ENCODE data around the gene ARHGAP12.
"Not testable (repeated sequence)": the region's sequence is repeated elsewhere in the genome, so short reads cannot be mapped to it uniquely, and the experiment has no call there.

Gene ARHGAP12

GRCh38 chr10:31897506-31897905, 31.1 kb downstream of the ARHGAP12 start:
- Histone ChIP-seq H3K4me1 (ENCODE audit: control insufficient read depth, low read length) (peaks cover 10% of the 10 kb centered on the region), H3K9me3 (ENCODE audit: control insufficient read depth, insufficient read depth, low read length) (no peaks in the 10 kb centered on the region), H3K27me3 (ENCODE audit: control insufficient read depth, low read length) (no peaks in the 10 kb centered on the region), H4K20me1 (ENCODE audit: control insufficient read depth, insufficient read depth, low read depth, low read length) (no peaks in the 10 kb centered on the region), H3K4me2 (ENCODE audit: low read length) (no peak overlapping the region), H3K79me2 (ENCODE audit: control insufficient read depth, low read length) (peaks cover 46% of the 10 kb centered on the region), H3K9me2 (replicated peaks; ENCODE audit: control insufficient read depth, low read length) (no peaks in the 10 kb centered on the region), H3K36me3 (ENCODE audit: control insufficient read depth, low read length) (no peaks in the 10 kb centered on the region), H3K4me3 (ENCODE audit: low read length) (no peak overlapping the region), H3F3A (ENCODE audit: control insufficient read depth, insufficient read depth) (no peaks in the 10 kb centered on the region), H3K27ac (ENCODE audit: low read depth, low read length) (no peak overlapping the region)
- TF ChIP-seq, protein P1, sequence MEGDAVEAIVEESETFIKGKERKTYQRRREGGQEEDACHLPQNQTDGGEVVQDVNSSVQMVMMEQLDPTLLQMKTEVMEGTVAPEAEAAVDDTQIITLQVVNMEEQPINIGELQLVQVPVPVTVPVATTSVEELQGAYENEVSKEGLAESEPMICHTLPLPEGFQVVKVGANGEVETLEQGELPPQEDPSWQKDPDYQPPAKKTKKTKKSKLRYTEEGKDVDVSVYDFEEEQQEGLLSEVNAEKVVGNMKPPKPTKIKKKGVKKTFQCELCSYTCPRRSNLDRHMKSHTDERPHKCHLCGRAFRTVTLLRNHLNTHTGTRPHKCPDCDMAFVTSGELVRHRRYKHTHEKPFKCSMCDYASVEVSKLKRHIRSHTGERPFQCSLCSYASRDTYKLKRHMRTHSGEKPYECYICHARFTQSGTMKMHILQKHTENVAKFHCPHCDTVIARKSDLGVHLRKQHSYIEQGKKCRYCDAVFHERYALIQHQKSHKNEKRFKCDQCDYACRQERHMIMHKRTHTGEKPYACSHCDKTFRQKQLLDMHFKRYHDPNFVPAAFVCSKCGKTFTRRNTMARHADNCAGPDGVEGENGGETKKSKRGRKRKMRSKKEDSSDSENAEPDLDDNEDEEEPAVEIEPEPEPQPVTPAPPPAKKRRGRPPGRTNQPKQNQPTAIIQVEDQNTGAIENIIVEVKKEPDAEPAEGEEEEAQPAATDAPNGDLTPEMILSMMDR (IDR thresholded peaks at IDR 0.05; ENCODE audit: low read depth, low read length, poor library complexity, severe bottlenecking), result no peak
- TF ChIP-seq EZH2phosphoT487 (IDR thresholded peaks at IDR 0.05; ENCODE audit: borderline replicate concordance, low read length), result no peak

DNA sequence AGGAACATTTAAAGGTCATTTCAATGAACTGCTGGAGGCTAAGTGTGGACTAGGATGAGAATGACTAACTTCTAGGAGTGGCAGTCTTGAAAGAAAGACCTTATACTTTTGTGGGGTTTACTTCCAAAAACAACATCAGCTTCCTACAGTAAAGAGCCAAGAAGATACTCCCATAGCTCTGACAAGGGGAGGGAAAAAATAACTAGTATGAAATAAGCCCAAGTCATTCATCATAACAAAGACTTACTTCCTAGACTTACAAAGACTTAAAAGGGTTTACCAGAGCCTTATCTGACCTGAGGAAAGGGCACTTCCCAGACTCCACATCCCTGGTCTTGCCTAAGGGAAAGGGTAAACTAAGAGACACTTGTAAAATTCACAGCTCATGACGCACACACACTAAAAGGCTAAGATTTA, 31.7 kb downstream of the ARHGAP12 start:
- Histone ChIP-seq H3K36me3 (ENCODE audit: control insufficient read depth, low read length) (no peaks in the 10 kb centered on the region), H3K4me3 (ENCODE audit: low read length) (no peak overlapping the region), H3K9me3 (ENCODE audit: control insufficient read depth, insufficient read depth, low read length) (no peaks in the 10 kb centered on the region), H3K27me3 (ENCODE audit: control insufficient read depth, low read length) (no peaks in the 10 kb centered on the region), H3K4me1 (ENCODE audit: control insufficient read depth, low read length) (peaks cover 10% of the 10 kb centered on the region), H3K4me2 (ENCODE audit: low read length) (no peak overlapping the region), H3K9me2 (replicated peaks; ENCODE audit: control insufficient read depth, low read length) (no peaks in the 10 kb centered on the region), H3K79me2 (ENCODE audit: control insufficient read depth, low read length) (peaks cover 42% of the 10 kb centered on the region), H3K27ac (ENCODE audit: low read depth, low read length) (no peak overlapping the region), H4K20me1 (ENCODE audit: control insufficient read depth, insufficient read depth, low read depth, low read length) (no peaks in the 10 kb centered on the region), H3F3A (ENCODE audit: control insufficient read depth, insufficient read depth) (no peaks in the 10 kb centered on the region)
- TF ChIP-seq, protein P1 (IDR thresholded peaks at IDR 0.05; ENCODE audit: low read depth, low read length, poor library complexity, severe bottlenecking), result no peak
- no peak for TF ChIP-seq EZH2phosphoT487 (IDR thresholded peaks at IDR 0.05; ENCODE audit: borderline replicate concordance, low read length)

- not testable (repeated sequence) for H3K27ac ChIP-seq (ENCODE audit: low read depth, low read length); H3K4me2 ChIP-seq (ENCODE audit: low read length); H3K27me3 ChIP-seq (ENCODE audit: control insufficient read depth, low read length); H3F3A ChIP-seq (ENCODE audit: control insufficient read depth, insufficient read depth); H4K20me1 ChIP-seq (ENCODE audit: control insufficient read depth, insufficient read depth, low read depth, low read length); H3K9me2 ChIP-seq (replicated peaks; ENCODE audit: control insufficient read depth, low read length); H3K4me3 ChIP-seq (ENCODE audit: low read length); H3K9me3 ChIP-seq (ENCODE audit: control insufficient read depth, insufficient read depth, low read length); H3K4me1 ChIP-seq (ENCODE audit: control insufficient read depth, low read length); H3K36me3 ChIP-seq (ENCODE audit: control insufficient read depth, low read length)
- H3K79me2 ChIP-seq (ENCODE audit: control insufficient read depth, low read length), result peaks cover 37% of the 10 kb centered on the region
Measured at GRCh38 chr10:31895722-31896121, 32.9 kb downstream of the ARHGAP12 start.

- Histone ChIP-seq H3K27me3 (ENCODE audit: control insufficient read depth, low read length) (no peaks in the 10 kb centered on the region), H3K27ac (ENCODE audit: low read depth, low read length) (no peak overlapping the region), H3K36me3 (ENCODE audit: control insufficient read depth, low read length) (no peaks in the 10 kb centered on the region), H3K4me1 (ENCODE audit: control insufficient read depth, low read length) (peaks cover 9% of the 10 kb centered on the region), H3K9me3 (ENCODE audit: control insufficient read depth, insufficient read depth, low read length) (no peaks in the 10 kb centered on the region), H3K4me2 (ENCODE audit: low read length) (no peak overlapping the region), H3K79me2 (ENCODE audit: control insufficient read depth, low read length) (peaks cover 11% of the 10 kb centered on the region), H4K20me1 (ENCODE audit: control insufficient read depth, insufficient read depth, low read depth, low read length) (no peaks in the 10 kb centered on the region), H3F3A (ENCODE audit: control insufficient read depth, insufficient read depth) (no peaks in the 10 kb centered on the region; the same call in 1 of the 2 replicates), H3K9me2 (replicated peaks; ENCODE audit: control insufficient read depth, low read length) (no peaks in the 10 kb centered on the region), H3K4me3 (ENCODE audit: low read length) (no peak overlapping the region)
- TF ChIP-seq EZH2phosphoT487 (IDR thresholded peaks at IDR 0.05; ENCODE audit: borderline replicate concordance, low read length), result no peak
- TF ChIP-seq, protein P1 (IDR thresholded peaks at IDR 0.05; ENCODE audit: low read depth, low read length, poor library complexity, severe bottlenecking), result no peak
Measured at GRCh38 chr10:31888442-31888841, 40.2 kb downstream of the ARHGAP12 start.
